SK-N-SH treated with all-trans-retinoic acid at 6 μM for 48 hours (cell line): Measurements from ENCODE around the gene SNX5.

Source experiments
- ARNTL ChIP-seq: fragments of 450-650 bp; formaldehyde crosslinking; IDR thresholded peaks from 2 replicates; pipeline ENCODE4 v1.5.0; 2020; ENCODE audit warnings: low read depth, mild to moderate bottlenecking, moderate library complexity, borderline replicate concordance
- BACH2 ChIP-seq: fragments of 250-450 bp; sonication (Bioruptor Pico); IDR thresholded peaks from 2 replicates; pipeline ENCODE4 v1.9.0; 2021; ENCODE audit warnings: mild to moderate bottlenecking, borderline replicate concordance
- ESRRG ChIP-seq: fragments of 250-450 bp; sonication (Bioruptor Pico); IDR thresholded peaks from 2 replicates; pipeline ENCODE4 v1.6.1; 2021; ENCODE audit warnings: mild to moderate bottlenecking
- GLIS3 ChIP-seq: fragments of 250-450 bp; sonication (Bioruptor Pico); IDR thresholded peaks from 2 replicates; pipeline ENCODE4 v1.5.0; 2020; ENCODE audit warnings: mild to moderate bottlenecking, moderate library complexity
- ISL1 ChIP-seq: fragments of 250-450 bp; sonication (Bioruptor Pico); IDR thresholded peaks from 2 replicates; pipeline ENCODE4 v2.1.2; 2022; ENCODE audit warnings: mild to moderate bottlenecking, moderate library complexity
- PATZ1 ChIP-seq: fragments of 250-450 bp; sonication (Bioruptor Pico); IDR thresholded peaks from 2 replicates; pipeline ENCODE4 v1.8.0; 2020; ENCODE audit warnings: mild to moderate bottlenecking, moderate library complexity, borderline replicate concordance
- POU6F1 ChIP-seq: fragments of 250-450 bp; sonication (Bioruptor Pico); IDR thresholded peaks from 2 replicates; pipeline ENCODE4 v1.8.0; 2021; ENCODE audit warnings: low read depth, mild to moderate bottlenecking, moderate library complexity, borderline replicate concordance
- PPARA ChIP-seq: fragments of 250-450 bp; sonication (Bioruptor Pico); IDR thresholded peaks from 2 replicates; pipeline ENCODE4 v1.5.0; 2020; ENCODE audit warnings: mild to moderate bottlenecking, borderline replicate concordance
- SNAI2 ChIP-seq: fragments of 250-450 bp; sonication (Bioruptor Pico); IDR thresholded peaks from 2 replicates; pipeline ENCODE4 v1.5.0; 2020; ENCODE audit warnings: mild to moderate bottlenecking, moderate library complexity
- TOX ChIP-seq: fragments of 250-450 bp; sonication (Bioruptor Pico); IDR thresholded peaks from 2 replicates; pipeline ENCODE4 v1.8.0; 2021; ENCODE audit warnings: mild to moderate bottlenecking, moderate library complexity, borderline replicate concordance
- ZC3H10 ChIP-seq: fragments of 250-450 bp; sonication (Bioruptor Pico); IDR thresholded peaks from 2 replicates; pipeline ENCODE4 v1.5.1; 2021; ENCODE audit warnings: mild to moderate bottlenecking, moderate library complexity
- ZFP3 ChIP-seq: fragments of 250-450 bp; sonication (Bioruptor Pico); IDR thresholded peaks from 2 replicates; pipeline ENCODE4 v1.5.0; 2020; ENCODE audit warnings: mild to moderate bottlenecking, moderate library complexity
- ZFP30 ChIP-seq: fragments of 450-650 bp; formaldehyde crosslinking; IDR thresholded peaks from 2 replicates; pipeline ENCODE4 v1.5.0; 2022; ENCODE audit warnings: mild to moderate bottlenecking, moderate library complexity
- ZNF8 ChIP-seq: fragments of 450-650 bp; formaldehyde crosslinking; IDR thresholded peaks from 2 replicates; pipeline ENCODE4 v1.5.0; 2020; ENCODE audit warnings: mild to moderate bottlenecking, moderate library complexity

DNA sequence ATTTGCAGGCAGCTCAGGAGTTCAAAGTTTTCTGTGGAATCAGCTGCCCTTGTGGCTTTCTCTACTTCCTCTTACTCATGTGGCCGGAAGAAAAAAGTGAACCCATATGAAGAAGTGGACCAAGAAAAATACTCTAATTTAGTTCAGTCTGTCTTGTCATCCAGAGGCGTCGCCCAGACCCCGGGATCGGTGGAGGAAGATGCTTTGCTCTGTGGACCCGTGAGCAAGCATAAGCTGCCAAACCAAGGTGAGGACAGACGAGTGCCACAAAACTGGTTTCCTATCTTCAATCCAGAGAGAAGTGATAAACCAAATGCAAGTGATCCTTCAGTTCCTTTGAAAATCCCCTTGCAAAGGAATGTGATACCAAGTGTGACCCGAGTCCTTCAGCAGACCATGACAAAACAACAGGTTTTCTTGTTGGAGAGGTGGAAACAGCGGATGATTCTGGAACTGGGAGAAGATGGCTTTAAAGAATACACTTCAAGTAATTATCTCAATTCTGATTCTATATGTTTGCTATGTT lies 1.4 kb upstream of the SNX5 start:
- TF ChIP-seq PPARA (CRISPR knock-in tag) (no peak), SNAI2 (no peak), BACH2 (no peak), ZNF8 (CRISPR knock-in tag) (no peak), ZFP3 (no peak), ESRRG (CRISPR knock-in tag) (no peak), ZFP30 (CRISPR knock-in tag) (no peak), POU6F1 (CRISPR knock-in tag) (no peak), GLIS3 (CRISPR knock-in tag) (no peak), TOX (CRISPR knock-in tag) (no peak), PATZ1 (CRISPR knock-in tag) (no peak), ARNTL (no peak), ZC3H10 (CRISPR knock-in tag) (no peak), ISL1 (no peak)
